Measurements from ENCODE around the gene CTIF.

Gene CTIF

DNA sequence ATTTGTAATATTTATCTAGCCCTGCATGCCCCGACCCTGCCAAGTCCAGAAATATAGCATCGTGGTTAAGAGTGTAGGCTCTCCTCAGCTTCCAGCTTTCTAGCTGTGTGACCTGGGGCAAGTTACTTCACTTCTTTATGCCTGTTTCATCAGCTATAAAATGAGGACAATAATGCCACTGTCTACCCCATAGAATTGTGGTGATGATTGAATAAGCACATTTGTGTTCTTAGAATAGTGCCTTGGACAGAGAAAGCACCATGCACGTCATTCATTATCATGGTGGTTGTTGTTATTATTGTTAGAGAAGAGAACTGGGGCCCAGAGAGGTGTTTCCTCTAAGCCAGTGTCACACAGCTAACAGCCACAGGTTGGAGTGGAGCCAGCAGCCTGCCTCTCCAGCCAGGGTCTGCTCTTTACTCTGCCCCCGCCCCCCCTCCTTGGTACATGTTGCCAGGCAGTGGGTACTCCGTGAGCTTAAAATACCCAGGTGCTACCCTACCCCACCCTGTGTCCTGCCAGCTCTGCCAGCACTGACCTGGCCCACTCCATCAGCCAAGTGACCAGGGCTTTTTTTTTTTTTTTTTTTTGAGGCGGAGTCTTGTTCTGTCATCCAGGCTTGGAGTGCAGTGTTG lies 202.1 kb downstream of the CTIF start:
- no peak for FAIRE-seq

GRCh38 chr18:48741866-48742265 lies 203.0 kb downstream of the CTIF start:
- FAIRE-seq: no peak
- DNase-seq (ENCODE audit: insufficient read length, low spot score): no peak

More for the DNA sequence above, 202.1 kb downstream of the CTIF start:
- DNase-seq (ENCODE audit: insufficient read length, low spot score): no peak

- no peak for FAIRE-seq
Observed at GRCh38 chr18:48742304-48742703, 203.5 kb downstream of the CTIF start.

DNA sequence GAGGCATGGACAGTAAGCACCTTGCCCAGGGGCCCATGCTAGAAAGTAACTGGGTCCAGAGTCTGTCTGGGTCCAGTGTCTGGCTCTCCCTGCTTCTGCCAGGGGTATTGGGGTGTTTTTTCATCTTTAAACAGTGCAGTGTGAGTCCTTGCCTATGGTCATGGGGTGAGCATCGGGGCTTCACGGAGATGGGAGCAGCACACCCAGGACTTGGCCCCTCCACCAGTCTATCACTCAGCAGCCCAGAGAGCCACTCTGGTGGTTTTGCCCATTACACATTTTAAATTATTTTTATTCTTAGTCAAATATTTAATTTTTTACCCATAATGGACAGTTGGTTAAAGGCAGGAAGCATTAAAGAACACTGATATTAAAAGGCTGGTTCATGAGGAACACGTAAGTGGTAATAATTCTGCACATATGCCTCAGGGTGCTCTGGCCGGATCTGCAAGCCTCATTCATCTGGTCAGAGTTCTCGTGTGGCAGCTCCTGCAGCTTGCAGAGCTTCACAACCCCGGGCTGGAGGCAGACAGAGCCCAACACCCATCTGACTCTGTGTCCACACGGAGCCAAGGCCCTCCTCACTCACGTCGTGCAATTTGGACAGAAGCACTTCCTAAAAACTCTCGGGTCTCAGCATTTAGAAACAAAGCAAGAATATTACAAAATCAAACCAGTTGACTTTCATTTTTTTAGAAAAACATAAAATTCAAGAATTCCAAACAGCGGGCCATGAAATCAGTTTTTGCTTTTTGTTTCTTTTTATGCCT lies 204.1 kb downstream of the CTIF start:
- DNase-seq (ENCODE audit: insufficient read length, low spot score) (no peak), FAIRE-seq (no peak)

More at GRCh38 chr18:48742304-48742703, 203.5 kb downstream of the CTIF start:
- DNase-seq (ENCODE audit: insufficient read length, low spot score): no peak

GRCh38 chr18:48743886-48744285 lies 205.1 kb downstream of the CTIF start:
- no peak for FAIRE-seq
- no peak for DNase-seq (ENCODE audit: insufficient read length, low spot score)

DNA sequence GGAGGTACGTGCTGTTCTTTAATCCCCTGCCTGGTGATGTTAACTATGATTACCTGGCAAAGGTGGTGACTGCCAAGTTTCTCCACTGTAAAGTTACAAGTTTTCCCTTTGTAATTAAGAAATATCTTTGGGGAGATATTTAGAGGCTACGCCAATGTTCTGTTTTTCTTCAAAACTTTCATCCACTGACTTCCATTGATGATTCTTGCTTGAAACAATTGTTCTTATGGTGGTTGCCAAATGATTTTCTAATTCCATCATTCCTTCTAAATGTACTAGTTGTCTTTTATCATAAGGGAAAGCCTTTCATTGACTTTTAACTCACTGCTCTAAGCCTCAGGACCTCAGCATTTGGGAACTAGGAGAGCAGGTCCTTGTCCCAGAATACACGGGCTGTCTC lies 206.5 kb downstream of the CTIF start:
- FAIRE-seq (no peak), DNase-seq (ENCODE audit: insufficient read length, low spot score) (no peak)

DNA sequence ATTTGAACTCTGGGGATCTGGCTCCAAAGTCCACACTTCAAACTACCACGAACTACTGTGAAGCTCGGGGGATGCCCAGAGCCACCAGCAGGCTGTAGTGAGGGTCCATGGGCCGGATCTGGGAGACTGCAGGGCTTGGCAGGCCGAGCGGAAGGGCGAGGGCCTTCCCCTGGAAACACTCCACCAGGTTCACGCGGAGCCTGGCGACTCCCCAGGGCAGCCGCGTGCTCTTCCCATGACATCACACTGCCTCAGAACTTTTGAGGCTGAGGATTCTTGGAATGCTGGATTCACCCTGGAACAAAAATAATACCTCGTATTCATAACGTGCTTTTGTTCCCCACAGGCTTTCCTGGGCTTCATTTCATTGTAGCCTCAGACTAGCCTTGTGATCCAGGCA lies 210.9 kb downstream of the CTIF start:
- FAIRE-seq (no peak), DNase-seq (ENCODE audit: insufficient read length, low spot score) (no peak)

- FAIRE-seq: no peak
- DNase-seq (ENCODE audit: insufficient read length, low spot score): no peak
Observed at GRCh38 chr18:48750485-48751175, 211.8 kb downstream of the CTIF start.

- no peak for DNase-seq (ENCODE audit: insufficient read length, low spot score)
- no peak for FAIRE-seq
Observed at GRCh38 chr18:48751727-48752468, 213.1 kb downstream of the CTIF start.

DNA sequence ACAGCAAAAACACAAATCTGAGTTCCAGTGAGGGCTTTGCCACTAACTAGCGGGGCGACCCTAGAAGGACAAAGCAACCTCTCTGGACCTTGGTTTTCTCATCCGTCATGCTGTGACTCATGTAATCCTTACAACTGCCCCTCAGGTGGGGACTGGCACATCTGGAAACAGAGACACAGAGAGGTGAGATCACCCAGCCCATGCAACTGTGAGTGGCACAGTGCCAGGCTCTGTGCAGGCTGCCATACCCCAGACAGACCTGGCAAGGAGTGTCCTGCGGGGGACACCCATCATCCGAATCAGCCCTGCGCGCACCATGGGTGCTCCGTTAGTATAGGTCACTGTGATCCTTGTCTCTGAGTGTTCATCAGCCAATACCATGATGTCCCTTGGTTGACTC lies 213.6 kb downstream of the CTIF start:
- DNase-seq (ENCODE audit: insufficient read length, low spot score) (no peak), FAIRE-seq (no peak)

GRCh38 chr18:48752928-48753327 lies 214.1 kb downstream of the CTIF start:
- no peak for FAIRE-seq
- DNase-seq (ENCODE audit: insufficient read length, low spot score): no peak

- DNase-seq (ENCODE audit: insufficient read length, low spot score) (no peak), FAIRE-seq (no peak)
Observed at GRCh38 chr18:48753691-48754090, 214.9 kb downstream of the CTIF start.

GRCh38 chr18:48754559-48754958 lies 215.7 kb downstream of the CTIF start:
- FAIRE-seq (no peak), DNase-seq (ENCODE audit: insufficient read length, low spot score) (no peak)

- FAIRE-seq (no peak), DNase-seq (ENCODE audit: insufficient read length, low spot score) (no peak)
Observed at GRCh38 chr18:48754993-48755473, 216.2 kb downstream of the CTIF start.

DNA sequence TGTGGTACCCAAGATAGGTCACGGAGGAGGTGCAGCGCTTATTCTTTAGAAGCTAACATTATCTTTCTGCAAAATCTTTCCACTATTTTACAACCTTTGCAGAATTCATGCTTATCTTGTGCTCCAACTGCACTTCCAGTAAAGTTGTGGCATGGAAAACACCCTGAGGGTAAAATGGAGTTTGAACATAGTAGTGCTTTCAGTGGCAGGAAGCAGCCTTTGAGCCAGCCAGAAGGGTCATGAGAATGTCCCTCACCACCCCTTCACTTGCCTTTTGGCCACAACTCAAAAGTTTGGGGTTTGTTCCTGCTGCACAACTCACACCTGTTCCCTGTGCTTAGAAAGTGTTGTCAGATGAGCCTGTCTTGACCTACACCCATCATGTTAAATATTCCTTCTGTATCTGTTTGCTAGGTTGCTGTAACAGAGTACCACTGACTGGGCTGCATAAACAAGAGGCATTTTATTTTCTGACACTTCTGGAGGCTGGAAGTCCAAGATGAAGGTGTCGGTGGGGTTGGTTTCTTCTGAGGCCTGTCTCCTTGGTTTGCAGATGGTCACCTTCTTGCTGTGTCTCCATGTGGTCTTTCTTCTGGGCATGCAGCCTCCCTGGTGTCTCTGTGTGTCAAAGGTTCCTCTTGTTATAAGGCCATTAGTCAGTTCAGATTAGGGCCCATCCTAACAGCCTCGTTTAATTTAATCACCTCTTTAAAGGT lies 217.8 kb downstream of the CTIF start:
- no peak for DNase-seq (ENCODE audit: insufficient read length, low spot score)
- no peak for FAIRE-seq

DNA sequence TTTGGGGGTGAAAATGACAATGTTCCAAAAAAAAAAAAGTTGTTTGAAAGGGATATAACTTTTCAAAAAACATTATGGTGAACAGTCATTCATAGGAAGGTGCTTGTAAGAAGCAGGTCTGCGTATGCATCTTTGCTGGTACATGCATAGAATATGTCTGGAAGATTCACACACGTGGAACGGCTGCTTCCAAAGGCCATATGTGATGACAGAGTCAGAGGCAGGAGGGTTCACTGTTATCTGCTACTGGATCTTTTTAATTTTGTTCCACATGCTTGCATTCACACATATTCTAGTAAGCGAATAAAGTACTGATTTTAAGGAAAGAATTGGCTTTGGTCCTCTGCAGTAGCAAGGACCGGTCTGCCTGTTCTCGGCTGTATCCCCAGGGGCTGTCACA lies 218.5 kb downstream of the CTIF start:
- FAIRE-seq: no peak

GRCh38 chr18:48757906-48758305 lies 219.1 kb downstream of the CTIF start:
- DNase-seq (ENCODE audit: insufficient read length, low spot score) (no peak), FAIRE-seq (no peak)

More for the DNA sequence above, 218.5 kb downstream of the CTIF start:
- no peak for DNase-seq (ENCODE audit: insufficient read length, low spot score)

DNA sequence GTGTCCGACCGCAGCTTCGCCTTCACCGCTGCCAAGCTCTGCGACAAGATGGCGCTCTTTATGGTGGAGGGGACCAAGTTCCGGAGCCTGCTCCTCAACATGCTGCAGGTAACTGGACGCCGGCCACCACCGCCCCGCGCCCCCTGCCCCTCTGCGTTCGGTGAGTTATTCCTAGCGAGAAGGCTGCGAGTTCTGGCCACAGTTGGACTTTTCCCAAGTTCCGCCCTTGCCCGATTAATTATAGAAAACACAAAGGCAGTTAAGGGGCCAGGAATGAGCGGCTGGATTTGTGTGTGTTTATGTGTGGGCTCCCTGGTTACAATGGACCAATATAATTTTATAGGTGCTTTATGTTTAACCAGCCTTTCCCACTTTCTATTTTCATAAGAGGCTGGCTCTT lies 222.8 kb downstream of the CTIF start:
- FAIRE-seq (no peak), DNase-seq (ENCODE audit: insufficient read length, low spot score) (no peak)

DNA sequence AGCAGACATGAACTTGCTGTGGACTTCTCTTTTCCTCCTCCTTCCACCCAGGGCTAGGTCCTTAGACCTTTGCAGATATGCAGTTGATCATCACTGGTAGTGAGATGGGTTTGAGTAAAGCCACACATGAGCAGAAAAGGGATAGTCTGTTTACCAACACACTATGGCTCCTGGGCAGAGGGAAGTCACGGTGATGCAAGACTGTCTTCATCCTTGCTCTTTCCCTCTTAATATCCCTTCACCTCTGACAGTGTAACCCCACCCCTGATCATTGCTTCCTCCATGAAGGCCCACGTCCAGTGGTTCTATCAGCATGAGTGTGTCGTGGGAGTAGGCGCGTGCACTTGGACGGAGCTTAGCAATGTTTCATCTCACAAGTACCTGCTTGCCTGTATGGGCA lies 223.2 kb downstream of the CTIF start:
- DNase-seq (ENCODE audit: insufficient read length, low spot score) (no peak), FAIRE-seq (no peak)

All from HTR-8/SVneo (cell line).